ENCODE results near the gene SRPX.

SRPX gene

DNA sequence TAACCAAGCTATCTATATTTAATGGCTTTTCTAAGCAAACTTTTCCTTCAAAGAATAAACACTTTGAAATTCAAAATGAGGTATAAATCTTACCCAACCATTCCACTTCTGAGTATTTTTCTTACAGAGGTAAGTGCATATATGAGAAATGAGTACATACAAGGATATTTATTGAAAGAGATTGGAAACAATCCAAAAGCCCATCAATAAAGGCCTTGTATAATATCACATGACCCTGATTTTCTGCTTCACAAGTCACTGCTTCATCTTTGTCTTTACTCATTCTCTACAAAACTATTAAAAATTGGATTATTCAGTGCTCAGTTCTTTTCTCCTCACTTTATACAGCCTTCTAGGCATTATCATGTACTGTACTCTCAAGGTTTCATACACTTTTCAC is 91.3 kb downstream of the SRPX start:
- no peak for DNase-seq

DNA sequence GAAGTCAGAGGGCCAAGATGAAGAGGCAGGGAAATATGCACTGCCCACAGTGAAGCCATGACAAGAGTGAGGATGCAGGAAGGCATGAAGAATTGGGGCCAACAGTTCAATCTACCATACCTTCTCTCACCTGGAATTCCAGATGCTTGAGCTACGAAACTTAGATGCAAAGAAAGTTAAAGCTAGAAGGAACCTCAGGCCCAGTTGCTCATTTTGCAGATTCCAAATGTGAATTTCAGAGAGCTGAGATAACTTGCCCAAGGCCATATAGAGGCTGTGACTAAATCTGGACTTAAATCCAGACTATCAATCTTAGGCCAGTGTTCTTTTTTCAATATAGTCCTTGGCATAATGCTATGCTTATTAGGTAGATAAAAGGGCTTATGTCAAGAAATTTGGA is 92.7 kb downstream of the SRPX start:
- DNase-seq, result no peak

DNA sequence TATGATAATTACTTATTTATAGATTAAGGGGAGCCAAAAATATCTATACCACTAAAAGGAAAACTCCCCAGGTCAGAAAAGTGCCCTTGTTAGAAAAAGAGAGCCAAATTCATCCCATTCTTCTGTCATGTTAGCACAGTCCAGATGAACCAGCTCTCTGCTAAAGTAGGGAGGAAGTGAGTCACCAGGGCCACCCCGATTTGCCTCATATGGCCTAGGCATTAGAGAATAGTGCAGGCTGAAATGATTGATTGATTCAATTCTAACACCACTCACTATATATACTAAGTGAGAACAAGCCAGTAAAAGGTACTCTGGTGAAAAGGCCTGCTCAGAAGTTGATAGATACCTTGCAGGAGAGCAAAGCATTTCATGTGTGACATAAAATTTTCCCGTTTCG is 94.5 kb downstream of the SRPX start:
- DNase-seq, result no peak

GRCh38 chrX:38124000-38124399 is 96.7 kb downstream of the SRPX start:
- DNase-seq, result no peak

- DNase-seq, result no peak
Measured at GRCh38 chrX:38117485-38117884, 103.2 kb downstream of the SRPX start.

- DNase-seq, result no peak
Measured at GRCh38 chrX:38116706-38117105, 104.0 kb downstream of the SRPX start.

- no peak for DNase-seq
Measured at GRCh38 chrX:38112566-38112965, 108.1 kb downstream of the SRPX start.

DNA sequence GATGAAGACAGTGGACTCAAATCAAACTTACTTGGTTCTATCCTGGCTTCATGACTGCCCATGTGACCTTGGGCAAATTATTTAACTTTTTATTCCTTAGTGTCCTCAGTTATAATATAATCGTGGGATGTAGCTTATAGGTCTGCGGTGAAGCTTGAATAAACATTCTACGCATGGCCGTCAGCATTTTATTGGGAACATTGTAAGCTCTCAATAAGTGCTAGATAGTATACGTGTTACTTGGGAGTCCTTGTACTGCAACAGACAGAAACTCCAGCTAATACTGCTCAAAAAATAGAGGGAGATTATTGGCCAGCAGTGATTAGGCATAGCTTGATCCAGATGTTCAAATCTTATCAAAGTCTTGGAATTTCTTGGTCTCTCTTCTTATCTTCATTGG is 109.5 kb downstream of the SRPX start:
- no peak for DNase-seq

- DNase-seq, result no peak
Measured at GRCh38 chrX:38110231-38110630, 110.4 kb downstream of the SRPX start.

GRCh38 chrX:38109042-38109898 is 111.4 kb downstream of the SRPX start:
- no peak for DNase-seq

DNA sequence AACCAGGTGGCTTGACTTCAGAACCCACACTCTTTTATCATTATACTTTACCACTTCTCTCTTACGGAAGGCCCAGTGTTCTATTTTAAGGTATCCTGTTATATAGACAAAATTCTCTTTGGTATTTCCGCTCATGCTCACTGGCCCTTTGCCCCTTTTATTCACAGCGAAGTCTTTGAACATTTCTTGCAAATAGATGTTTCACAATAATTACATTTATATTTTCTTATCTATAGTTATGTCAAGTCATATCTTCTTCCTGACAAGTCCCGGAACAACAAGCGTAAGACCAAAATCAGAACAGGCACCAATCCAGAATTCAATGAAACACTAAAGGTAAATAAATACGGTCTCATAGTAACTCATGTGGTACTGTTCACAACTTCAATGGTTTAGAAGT is 112.3 kb downstream of the SRPX start:
- no peak for DNase-seq

DNA sequence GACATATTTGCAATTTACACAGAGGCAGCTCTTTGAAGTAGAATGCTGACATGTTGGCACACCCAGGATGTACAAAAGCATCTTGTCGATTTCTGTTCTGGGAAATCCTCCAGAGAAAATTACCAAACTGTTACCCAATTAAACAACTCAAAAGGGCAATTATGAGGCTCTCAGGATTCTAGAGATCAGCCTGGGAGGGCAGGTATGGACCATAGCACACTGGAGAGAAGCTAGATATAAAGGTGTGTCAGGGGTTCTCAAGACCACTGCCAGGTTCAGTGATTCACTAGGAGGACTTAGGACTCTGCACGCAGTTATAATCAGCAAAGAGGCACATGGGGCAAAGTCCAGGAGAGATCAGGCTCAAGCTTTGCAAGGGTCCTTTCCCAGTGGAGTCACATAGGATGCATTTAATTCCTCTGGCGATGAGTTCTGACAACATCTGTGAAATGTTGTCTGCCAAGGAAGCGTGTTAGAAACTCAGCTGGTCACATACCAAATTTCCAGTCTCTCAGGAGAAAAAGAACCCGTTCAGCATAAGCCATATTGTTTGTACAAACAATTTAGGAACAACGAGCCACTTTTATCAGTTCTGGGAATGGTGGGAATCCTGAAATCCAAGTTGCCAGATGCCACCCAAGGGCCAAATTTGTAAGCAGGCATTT is 113.5 kb downstream of the SRPX start:
- no peak for DNase-seq

GRCh38 chrX:38105216-38105725 is 115.4 kb downstream of the SRPX start:
- DNase-seq, result no peak

DNA sequence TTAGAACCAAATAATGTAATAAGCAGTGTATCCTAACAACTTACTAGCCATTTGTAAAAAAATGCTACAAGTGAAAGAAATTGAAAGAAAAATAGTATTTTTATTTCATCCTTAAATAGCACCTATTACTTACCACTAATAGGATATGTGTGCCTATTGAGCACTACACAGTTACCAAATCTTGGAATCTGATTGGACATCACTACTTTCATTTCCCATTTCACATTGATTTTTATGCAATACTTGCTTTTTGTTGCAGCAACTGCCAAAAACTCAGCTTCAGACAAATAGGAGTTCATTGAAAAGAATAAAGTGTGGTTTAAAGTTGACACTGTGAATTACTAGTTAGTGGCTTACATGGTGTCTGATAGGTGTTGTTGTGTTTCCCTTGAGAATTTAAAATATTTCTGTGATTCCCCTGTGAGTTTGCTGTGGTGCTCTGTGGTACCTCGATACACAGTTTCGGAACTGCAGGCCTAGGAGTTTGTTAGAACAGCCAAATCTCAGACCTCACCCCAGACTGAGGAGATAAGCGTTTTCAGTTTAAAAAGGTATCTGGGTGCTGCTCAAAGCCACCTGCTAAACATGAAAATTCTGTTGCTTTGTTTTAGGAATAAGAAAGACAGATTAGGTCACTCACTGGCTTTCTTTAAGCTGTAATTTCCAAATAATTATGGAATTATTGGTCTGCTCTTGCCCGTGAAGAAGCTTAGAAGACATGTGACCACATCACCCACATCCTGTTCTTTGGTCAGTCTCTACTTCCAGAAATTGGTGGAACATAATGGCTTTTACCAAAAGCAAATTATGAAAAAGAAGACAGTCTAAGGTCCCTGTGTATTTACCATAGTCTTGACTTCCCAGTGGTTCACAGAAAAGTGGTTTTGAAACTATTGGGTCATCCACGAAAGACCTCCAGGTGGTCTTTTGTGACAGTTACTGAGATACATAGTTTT is 116.5 kb downstream of the SRPX start:
- DNase-seq, result no peak

DNA sequence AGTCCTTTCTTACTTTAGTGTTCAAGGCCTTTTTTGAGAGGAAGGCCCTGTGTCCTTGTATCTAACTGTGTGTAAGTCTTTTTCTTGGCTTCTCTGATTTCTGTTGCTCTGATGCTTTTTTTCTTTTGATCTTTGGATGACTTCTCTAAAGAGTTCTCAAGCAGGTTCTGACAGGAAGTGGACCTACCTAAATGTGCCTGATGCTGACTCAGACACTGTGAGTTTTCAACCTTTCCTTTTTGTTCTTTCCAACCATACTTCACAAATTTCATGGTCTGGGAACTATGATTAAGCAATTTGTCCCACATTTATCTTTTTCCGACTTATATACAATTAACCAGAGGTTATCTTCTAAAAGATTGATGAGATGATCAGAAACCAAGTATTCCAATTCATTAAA is 117.8 kb downstream of the SRPX start:
- no peak for DNase-seq

GRCh38 chrX:38102240-38102639 is 118.4 kb downstream of the SRPX start:
- DNase-seq, result no peak

GRCh38 chrX:38099688-38100087 is 121.0 kb downstream of the SRPX start:
- no peak for DNase-seq
